SK-N-SH (cell line): Measurements from ENCODE around the gene ZNF624. TPM values are rescaled to one million over a fixed set of nuclear protein-coding genes. Genes with fewer than 3 reads are reported as not detected.

Experiments
- CTCF ChIA-PET: fragments of 300-600, 350-600 bp; formaldehyde crosslinking; extraction: SDS; loops from one replicate; lab custom pipeline; 2021; lab: Yijun Ruan, JAX
- POLR2A ChIA-PET: fragments of 350-600 bp; sonication (Branson Sonifier 250); formaldehyde crosslinking; extraction: SDS; loops from one replicate; lab custom pipeline; 2020; ENCODE audit warnings: antibody characterized with exemption, inconsistent platforms; lab: Yijun Ruan, JAX
- DNase-seq: peaks from one replicate; pipeline ENCODE4 v3.0.0; 2012
- H2AFZ ChIP-seq: fragments of 200-600 bp; sonication (generic); 2 replicates; pipeline ENCODE4 v1.8.1; 2016; ENCODE audit warnings: antibody characterized with exemption, mild to moderate bottlenecking, low read depth
- H3F3A ChIP-seq: fragments of 200-600 bp; sonication (generic); replicated peaks from 2 replicates; pipeline ENCODE3; 2016; ENCODE audit warnings: antibody characterized with exemption, mild to moderate bottlenecking; ENCODE audit not compliant: insufficient read depth
- H3K27ac ChIP-seq, 2 experiments: fragments of 200-500 bp in 1 of 2; fragments of 200-600 bp in 1 of 2; sonication (Bioruptor generic) in 1 of 2; sonication (generic), shearing (Covaris generic) in 1 of 2; 2 replicates each; pipeline versions ENCODE4 v1.5.1 to v1.6.1; 2014 to 2016; ENCODE audit warnings: low read depth in 2 of 2, inconsistent platforms in 1 of 2, low read length in 1 of 2, mild to moderate bottlenecking in 1 of 2, mixed read lengths in 1 of 2
- H3K27me3 ChIP-seq: fragments of 200-600 bp; sonication (generic), shearing (Covaris generic); 2 replicates; pipeline ENCODE4 v1.6.1; 2016; ENCODE audit warnings: mixed run types; ENCODE audit not compliant: insufficient read depth
- H3K36me3 ChIP-seq, 2 experiments: fragments of 200-500 bp in 1 of 2; fragments of 200-600 bp in 1 of 2; sonication (Bioruptor generic) in 1 of 2; sonication (generic) in 1 of 2; replicated peaks in 1 of 2; 2 replicates each; pipeline versions ENCODE3 to v1.5.1; 2014 to 2016; ENCODE audit warnings: low read length in 1 of 2, mild to moderate bottlenecking in 1 of 2; ENCODE audit not compliant: insufficient read depth in 2 of 2, control insufficient read depth in 1 of 2
- H3K4me1 ChIP-seq, 2 experiments: fragments of 200-500 bp in 1 of 2; fragments of 200-600 bp in 1 of 2; sonication (Bioruptor generic) in 1 of 2; sonication (generic), shearing (Covaris generic) in 1 of 2; 2 replicates each; pipeline versions ENCODE4 v1.5.1 to v1.6.1; 2014 to 2016; ENCODE audit warnings: low read depth in 1 of 2, low read length in 1 of 2, mixed run types in 1 of 2; ENCODE audit not compliant: insufficient read depth in 2 of 2, control insufficient read depth in 1 of 2
- H3K4me2 ChIP-seq: fragments of 200-600 bp; sonication (generic), shearing (Covaris generic); 2 replicates; pipeline ENCODE4 v1.6.1; 2017; ENCODE audit warnings: mixed run types
- H3K4me3 ChIP-seq, 2 experiments: fragments of 200-500 bp in 1 of 2; fragments of 200-600 bp in 1 of 2; sonication (Bioruptor generic) in 1 of 2; sonication (generic), shearing (Covaris generic) in 1 of 2; 2 replicates each; pipeline versions ENCODE4 v1.5.1 to v1.8.1; 2014 to 2016; ENCODE audit warnings: low read depth in 2 of 2, inconsistent platforms in 1 of 2, low read length in 1 of 2, mild to moderate bottlenecking in 1 of 2, mixed read lengths in 1 of 2, moderate library complexity in 1 of 2
- H3K79me2 ChIP-seq: fragments of 200-600 bp; sonication (generic); 2 replicates; pipeline ENCODE4 v1.8.1; 2017; ENCODE audit warnings: mild to moderate bottlenecking; ENCODE audit not compliant: insufficient read depth
- H3K9ac ChIP-seq: fragments of 200-600 bp; sonication (generic); 2 replicates; pipeline ENCODE4 v1.6.1; 2017; ENCODE audit warnings: mixed run types
- H3K9me2 ChIP-seq: fragments of 200-600 bp; sonication (generic); 2 replicates; pipeline ENCODE4 v1.6.1; 2017; ENCODE audit warnings: mixed run types
- H3K9me3 ChIP-seq: fragments of 200-600 bp; sonication (generic); 2 replicates; pipeline ENCODE4 v1.6.1; 2017; ENCODE audit warnings: mixed run types, mild to moderate bottlenecking, moderate library complexity
- H4K20me1 ChIP-seq: fragments of 200-600 bp; sonication (generic); 2 replicates; pipeline ENCODE4 v1.6.1; 2017; ENCODE audit warnings: mild to moderate bottlenecking, mixed run types; ENCODE audit not compliant: insufficient read depth
- CHD2 ChIP-seq: fragments of 150-350 bp; IDR thresholded peaks from 2 replicates; pipeline ENCODE4 v1.6.1; 2018; ENCODE audit warnings: low read length; ENCODE audit not compliant: partially characterized antibody
- EP300 ChIP-seq, 2 experiments: IDR thresholded peaks; 2 replicates each; pipeline versions ENCODE4 v1.4.0 to v1.6.1; 2012; ENCODE audit warnings: borderline replicate concordance in 1 of 2, low read depth in 1 of 2, low read length in 1 of 2
- EZH2phosphoT487 ChIP-seq: fragments of 200-600 bp; sonication (generic); IDR thresholded peaks from 2 replicates; pipeline ENCODE4 v1.6.1; 2017; ENCODE audit warnings: low read depth, mixed run types, mild to moderate bottlenecking, antibody characterized with exemption, moderate library complexity, borderline replicate concordance
- FOSL2 ChIP-seq: IDR thresholded peaks from 2 replicates; pipeline ENCODE4 v1.4.0; 2012; ENCODE audit warnings: low read depth, mild to moderate bottlenecking, moderate library complexity, borderline replicate concordance
- FOXM1 ChIP-seq: IDR thresholded peaks from 2 replicates; pipeline ENCODE4 v1.4.0; 2012; ENCODE audit warnings: low read depth, mild to moderate bottlenecking
- MAX ChIP-seq: IDR thresholded peaks from 2 replicates; pipeline ENCODE4 v1.4.0; 2012; ENCODE audit warnings: low read depth
- MXI1 ChIP-seq: IDR thresholded peaks from 2 replicates; pipeline ENCODE4 v1.6.1; 2012; ENCODE audit warnings: mild to moderate bottlenecking, low read depth, low read length, improper control_type of control experiment
- NFIC ChIP-seq: IDR thresholded peaks from 2 replicates; pipeline ENCODE4 v1.4.0; 2012; ENCODE audit warnings: borderline replicate concordance
- PBX3 ChIP-seq: IDR thresholded peaks from 2 replicates; pipeline ENCODE4; 2012
- RFX5 ChIP-seq: IDR thresholded peaks from 2 replicates; pipeline ENCODE4 v1.6.1; 2012; ENCODE audit warnings: mild to moderate bottlenecking, improper control_type of control experiment, low read length
- TAF1 ChIP-seq: IDR thresholded peaks from 2 replicates; pipeline ENCODE4 v1.6.1; 2012; ENCODE audit warnings: low read depth, mild to moderate bottlenecking, low read length, moderate library complexity, borderline replicate concordance
- TCF12 ChIP-seq: IDR thresholded peaks from 2 replicates; pipeline ENCODE4 v1.4.0; 2012
- TEAD4 ChIP-seq: IDR thresholded peaks from 2 replicates; pipeline ENCODE4 v1.4.0; 2012; ENCODE audit warnings: mild to moderate bottlenecking, borderline replicate concordance; ENCODE audit not compliant: insufficient read depth
- YY1 ChIP-seq: IDR thresholded peaks from 2 replicates; pipeline ENCODE4 v1.4.0; 2012; ENCODE audit warnings: low read depth, mild to moderate bottlenecking
- ZBTB33 ChIP-seq: IDR thresholded peaks from 2 replicates; pipeline ENCODE4 v1.4.0; 2012; ENCODE audit warnings: low read depth, borderline replicate concordance
- WGBS: methylation state at CpG from one replicate; pipeline ENCODE4 v1.1.6; 2017; ENCODE audit warnings: low lambda C conversion rate; 5-methylcytosine and 5-hydroxymethylcytosine counted together
- polyA plus RNA-seq, 3 experiments: library from polyadenylated mRNA; depleted of rRNA; stranded (reverse); fragments of >200 nt; gene quantifications; 2 replicates each; pipeline ENCODE4 v1.2.3, GENCODE V29; 2012
- TF ChIP-seq, protein P1 (sequence below): fragments of 150-350 bp; IDR thresholded peaks from 2 replicates; pipeline ENCODE4 v1.6.1; 2016; ENCODE audit warnings: mild to moderate bottlenecking, low read depth, low read length
- TF ChIP-seq, protein P2 (sequence below): IDR thresholded peaks from 2 replicates; pipeline ENCODE4 v1.6.1; 2012; ENCODE audit warnings: mild to moderate bottlenecking, low read depth, low read length, moderate library complexity

ZNF624 gene
- polyA plus RNA-seq, 1 of the 3 experiments (the other 2 are of a cell fraction) = 0.92 TPM

DNA sequence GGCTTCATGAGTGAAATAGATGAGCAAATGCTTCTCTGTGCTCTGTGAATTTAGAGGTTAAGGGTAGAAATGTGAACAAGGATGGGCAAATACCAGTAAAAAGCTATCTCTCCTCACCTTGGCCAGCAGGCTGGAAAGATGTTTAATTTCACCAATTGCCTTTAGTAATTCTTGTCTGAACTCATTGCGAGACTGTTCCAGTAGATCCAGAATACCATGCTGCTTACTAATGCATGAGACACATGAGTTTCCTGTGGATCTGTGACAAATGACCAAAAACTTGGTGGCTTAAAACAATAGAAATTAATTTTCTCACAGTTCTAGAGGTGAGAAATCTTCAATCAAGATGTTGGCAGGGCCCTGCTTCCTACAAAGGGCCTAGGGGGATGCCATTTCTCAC is 9.3 kb upstream of the ZNF624 start:
- Histone ChIP-seq H3K27ac (no peak overlapping the region), H3K9me3 (no peaks in the 10 kb centered on the region), H2AFZ (no peak overlapping the region), H3K27me3 (peaks cover 33% of the 10 kb centered on the region), H3K79me2 (no peaks in the 10 kb centered on the region), H3K9ac (no peak overlapping the region), H3K4me2 (no peak overlapping the region), H3F3A (no peaks in the 10 kb centered on the region), H3K36me3 (no peaks in the 10 kb centered on the region), H3K4me3 (no peak overlapping the region), H3K4me1 (no peaks in the 10 kb centered on the region; a peak in 1 of 4 replicates), H3K9me2 (no peaks in the 10 kb centered on the region), H4K20me1 (no peaks in the 10 kb centered on the region)
- WGBS = 31% methylated on average over 1 of the region's 1 CpG
- ChIA-PET CTCF (no interaction called here), POLR2A (no interaction called here)
- DNase-seq = no peak
- TF ChIP-seq ZBTB33 = no peak
- TF ChIP-seq RFX5 = no peak
- no peak for TF ChIP-seq TAF1
- no peak for TF ChIP-seq NFIC
- TF ChIP-seq, protein P1, sequence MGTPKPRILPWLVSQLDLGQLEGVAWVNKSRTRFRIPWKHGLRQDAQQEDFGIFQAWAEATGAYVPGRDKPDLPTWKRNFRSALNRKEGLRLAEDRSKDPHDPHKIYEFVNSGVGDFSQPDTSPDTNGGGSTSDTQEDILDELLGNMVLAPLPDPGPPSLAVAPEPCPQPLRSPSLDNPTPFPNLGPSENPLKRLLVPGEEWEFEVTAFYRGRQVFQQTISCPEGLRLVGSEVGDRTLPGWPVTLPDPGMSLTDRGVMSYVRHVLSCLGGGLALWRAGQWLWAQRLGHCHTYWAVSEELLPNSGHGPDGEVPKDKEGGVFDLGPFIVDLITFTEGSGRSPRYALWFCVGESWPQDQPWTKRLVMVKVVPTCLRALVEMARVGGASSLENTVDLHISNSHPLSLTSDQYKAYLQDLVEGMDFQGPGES = no peak
- no peak for TF ChIP-seq YY1
- no peak for TF ChIP-seq TEAD4
- TF ChIP-seq EP300 (IDR thresholded peaks at IDR 0.05; ENCODE audit: borderline replicate concordance in 1 of 2, low read depth in 1 of 2, low read length in 1 of 2) = no peak
- no peak for TF ChIP-seq EZH2phosphoT487
- TF ChIP-seq PBX3 = no peak
- TF ChIP-seq FOSL2 = no peak
- TF ChIP-seq MXI1 = no peak
- no peak for TF ChIP-seq FOXM1
- TF ChIP-seq, protein P2, sequence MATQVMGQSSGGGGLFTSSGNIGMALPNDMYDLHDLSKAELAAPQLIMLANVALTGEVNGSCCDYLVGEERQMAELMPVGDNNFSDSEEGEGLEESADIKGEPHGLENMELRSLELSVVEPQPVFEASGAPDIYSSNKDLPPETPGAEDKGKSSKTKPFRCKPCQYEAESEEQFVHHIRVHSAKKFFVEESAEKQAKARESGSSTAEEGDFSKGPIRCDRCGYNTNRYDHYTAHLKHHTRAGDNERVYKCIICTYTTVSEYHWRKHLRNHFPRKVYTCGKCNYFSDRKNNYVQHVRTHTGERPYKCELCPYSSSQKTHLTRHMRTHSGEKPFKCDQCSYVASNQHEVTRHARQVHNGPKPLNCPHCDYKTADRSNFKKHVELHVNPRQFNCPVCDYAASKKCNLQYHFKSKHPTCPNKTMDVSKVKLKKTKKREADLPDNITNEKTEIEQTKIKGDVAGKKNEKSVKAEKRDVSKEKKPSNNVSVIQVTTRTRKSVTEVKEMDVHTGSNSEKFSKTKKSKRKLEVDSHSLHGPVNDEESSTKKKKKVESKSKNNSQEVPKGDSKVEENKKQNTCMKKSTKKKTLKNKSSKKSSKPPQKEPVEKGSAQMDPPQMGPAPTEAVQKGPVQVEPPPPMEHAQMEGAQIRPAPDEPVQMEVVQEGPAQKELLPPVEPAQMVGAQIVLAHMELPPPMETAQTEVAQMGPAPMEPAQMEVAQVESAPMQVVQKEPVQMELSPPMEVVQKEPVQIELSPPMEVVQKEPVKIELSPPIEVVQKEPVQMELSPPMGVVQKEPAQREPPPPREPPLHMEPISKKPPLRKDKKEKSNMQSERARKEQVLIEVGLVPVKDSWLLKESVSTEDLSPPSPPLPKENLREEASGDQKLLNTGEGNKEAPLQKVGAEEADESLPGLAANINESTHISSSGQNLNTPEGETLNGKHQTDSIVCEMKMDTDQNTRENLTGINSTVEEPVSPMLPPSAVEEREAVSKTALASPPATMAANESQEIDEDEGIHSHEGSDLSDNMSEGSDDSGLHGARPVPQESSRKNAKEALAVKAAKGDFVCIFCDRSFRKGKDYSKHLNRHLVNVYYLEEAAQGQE = no peak
- TF ChIP-seq MAX = no peak
- TF ChIP-seq TCF12 = no peak
- no peak for TF ChIP-seq CHD2
